Activated B cell treated with CpG ODN at 0.5 μM for 24 hours (primary cell): Measurements from ENCODE around the gene MALT1. TPM values are rescaled to one million over a fixed set of nuclear protein-coding genes. Genes with fewer than 3 reads are reported as not detected.

ENCODE experiments used
- ATAC-seq: fragments of 200-7000 bp; cut with Tn5 transposase; one replicate; pipeline ENCODE4 v1.10.0; 2021; ENCODE audit warnings: low read depth, mild to moderate bottlenecking, moderate library complexity
- CTCF ChIA-PET: fragments of 350-600 bp; sonication (Branson Sonifier 250); formaldehyde crosslinking; loops from one replicate; lab custom pipeline; 2021; ENCODE audit warnings: antibody characterized with exemption; lab: Charles Lee
- POLR2A ChIA-PET: fragments of 350-600 bp; sonication (Branson Sonifier 250); formaldehyde crosslinking; loops from one replicate; lab custom pipeline; 2021; ENCODE audit warnings: antibody characterized with exemption; lab: Charles Lee
- DNase-seq: peaks from one replicate; pipeline ENCODE4 v3.0.0; 2022
- H3K27ac Mint-ChIP-seq: one replicate; pipeline ENCODE4 v1.8.0; 2020; ENCODE audit warnings: mixed read lengths
- H3K27me3 Mint-ChIP-seq: one replicate; pipeline ENCODE4 v1.8.0; 2021; ENCODE audit warnings: mixed read lengths
- H3K36me3 Mint-ChIP-seq: one replicate; pipeline ENCODE4 v1.8.0; 2021; ENCODE audit warnings: low read depth, mixed read lengths
- H3K4me1 Mint-ChIP-seq: one replicate; pipeline ENCODE4 v1.8.0; 2021; ENCODE audit warnings: mixed read lengths
- H3K4me3 Mint-ChIP-seq: one replicate; pipeline ENCODE4 v1.8.0; 2020; ENCODE audit warnings: mild to moderate bottlenecking, mixed read lengths
- H3K9me3 Mint-ChIP-seq: one replicate; pipeline ENCODE4 v1.8.0; 2020; ENCODE audit warnings: mixed read lengths
- CTCF ChIP-seq: fragments of 200-600 bp; IDR thresholded peaks from one replicate; pipeline ENCODE4 v1.8.0; 2022; ENCODE audit warnings: antibody characterized with exemption, mild to moderate bottlenecking
- intact Hi-C: fragments of 100-400 bp; cut with micrococcal nuclease; formaldehyde crosslinking; loops from one replicate; pipeline ENCODE4 v1.15.1; 2024
- total RNA-seq: library from RNA; stranded (reverse); gene quantifications from 2 replicates; pipeline ENCODE4 v1.2.3, GENCODE V29; 2022

The MALT1 gene
- total RNA-seq, 1 donor from 2014 or later, result 75.6 TPM

DNA sequence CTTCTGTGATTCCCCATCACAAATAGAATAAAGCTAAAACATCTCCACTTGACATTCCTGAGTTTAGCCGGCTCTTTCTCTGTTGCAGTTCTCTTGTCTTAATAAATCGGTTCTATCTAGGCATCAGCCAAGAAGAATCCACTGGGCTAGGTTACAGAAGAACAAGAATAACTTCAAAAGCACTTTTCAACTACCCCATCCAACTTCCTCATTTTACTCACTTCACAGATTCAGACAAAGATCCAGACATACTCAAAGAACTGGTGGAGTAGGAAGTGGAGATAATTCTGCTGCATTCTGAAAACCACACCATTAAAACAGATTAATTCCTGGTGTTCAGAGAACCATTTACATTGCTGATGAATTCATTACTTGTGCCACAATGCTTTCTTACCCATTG is 32.8 kb upstream of the MALT1 start:
- no peak for TF ChIP-seq CTCF
- H3K9me3 Mint-ChIP-seq, result no peaks in the 10 kb centered on the region
- ATAC-seq (peak; percentile 80), DNase-seq (no peak)
- CTCF ChIA-PET, result no interaction called here
- peak overlapping the region; percentile 59 for H3K27ac Mint-ChIP-seq
- POLR2A ChIA-PET, result interaction anchor here (1.9 to 3.8 kb wide), 2 partner anchors 20 to 33 kb away, joined by 6 to 19 read pairs; partner anchors contain the start of gene MALT1
- H3K4me1 Mint-ChIP-seq, result peaks cover 27% of the 10 kb centered on the region
- no peaks in the 10 kb centered on the region for H3K36me3 Mint-ChIP-seq
- H3K4me3 Mint-ChIP-seq, result peak overlapping the region; percentile 49
- intact Hi-C loops, result loop anchor here (5.0 kb wide), 1 partner anchor 34 kb away; the partner anchor contains the start of gene MALT1
- H3K27me3 Mint-ChIP-seq, result no peaks in the 10 kb centered on the region

DNA sequence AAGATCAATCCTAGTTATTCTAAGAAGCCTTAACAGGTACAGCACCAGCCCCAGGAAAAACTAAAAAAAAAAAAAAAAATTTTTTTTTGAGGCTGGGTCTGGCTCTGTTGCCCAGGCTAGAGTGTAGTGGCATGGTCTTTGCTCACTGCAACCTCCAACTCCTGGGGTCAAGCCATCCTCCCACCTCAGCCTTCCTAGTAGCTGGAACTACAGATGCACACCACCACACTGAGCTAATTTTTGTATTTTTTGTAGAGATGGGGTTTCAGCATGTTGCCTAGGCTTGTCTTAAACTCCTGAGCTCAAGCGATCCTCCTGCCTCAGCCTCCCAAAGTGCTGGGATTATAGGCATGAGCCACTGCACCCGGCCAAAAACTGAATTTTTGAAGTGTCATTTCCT is 32.0 kb upstream of the MALT1 start:
- Mint-ChIP-seq H3K4me3 (no peak overlapping the region), H3K27me3 (no peaks in the 10 kb centered on the region), H3K9me3 (no peaks in the 10 kb centered on the region), H3K27ac (peak overlapping the region; percentile 71), H3K4me1 (peaks cover 25% of the 10 kb centered on the region), H3K36me3 (no peaks in the 10 kb centered on the region)
- intact Hi-C loops, result loop anchor here (5.0 kb wide), 1 partner anchor 33 kb away; the partner anchor contains the start of gene MALT1
- ChIA-PET POLR2A (interaction anchor here (0.6 to 3.8 kb wide), 4 partner anchors 11 to 31 kb away, joined by 3 to 19 read pairs (median 5); partner anchors contain the start of gene MALT1), CTCF (no interaction called here)
- no peak for ATAC-seq
- TF ChIP-seq CTCF, result no peak
- DNase-seq, result no peak

DNA sequence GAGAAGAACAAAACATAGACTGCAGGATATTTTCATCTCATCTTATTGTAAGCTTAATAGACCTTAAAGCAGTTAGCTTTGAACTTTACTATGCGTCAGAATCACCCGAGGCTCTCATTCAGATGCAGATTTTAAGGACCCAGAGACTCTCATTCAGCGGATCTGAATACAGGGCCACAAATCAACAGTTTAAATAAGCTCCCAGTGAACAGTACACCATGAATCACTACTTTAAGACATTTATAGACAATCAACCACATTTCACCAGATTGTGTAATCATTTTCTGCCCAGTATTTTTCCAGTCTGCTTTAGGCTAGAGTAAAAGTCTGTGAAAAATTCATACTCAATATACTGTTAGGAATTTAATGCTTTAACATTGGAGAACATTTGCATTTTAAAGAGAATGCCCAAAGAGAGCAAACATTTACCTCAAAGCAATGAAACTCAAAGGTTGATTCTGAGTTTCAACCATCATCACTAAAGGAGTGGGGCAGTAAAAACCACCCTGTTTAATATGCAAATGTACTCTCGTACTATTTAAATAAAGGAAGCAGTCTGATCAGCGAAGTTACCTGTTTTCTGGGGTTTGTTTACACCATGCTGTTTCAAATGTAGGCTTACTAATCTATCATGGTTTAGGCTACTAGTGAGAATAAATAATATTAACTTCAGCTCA is 31.4 kb upstream of the MALT1 start:
- intact Hi-C loops, result loop anchor here (1.0 to 5.0 kb wide), 4 partner anchors 9 to 32 kb away; partner anchors contain the start of gene MALT1
- H3K36me3 Mint-ChIP-seq, result no peaks in the 10 kb centered on the region

DNA sequence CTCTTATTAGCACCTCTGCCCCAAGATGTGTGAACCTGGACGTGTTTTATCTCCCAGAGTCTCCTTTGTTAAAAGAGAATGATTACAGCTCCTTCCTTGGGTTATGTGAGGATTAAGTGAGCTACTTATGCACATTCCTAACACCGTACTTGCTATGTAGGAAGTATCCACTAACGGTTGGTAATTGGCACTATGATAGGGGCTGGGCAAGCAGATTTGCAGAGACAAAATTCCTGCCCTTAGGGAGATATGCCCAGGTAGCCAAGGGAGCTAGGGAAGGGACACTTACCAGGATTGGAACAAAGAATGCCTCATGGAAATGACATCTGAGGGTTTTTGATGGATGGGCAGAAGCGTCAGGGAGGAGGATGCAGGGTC is 30.8 kb upstream of the MALT1 start:
- H3K27me3 Mint-ChIP-seq, result no peaks in the 10 kb centered on the region
- ChIA-PET CTCF (no interaction called here), POLR2A (interaction anchor here (0.5 to 3.8 kb wide), 4 partner anchors 18 to 77 kb away, joined by 5 to 19 read pairs (median 8); partner anchors contain the start of gene MALT1)
- DNase-seq, result no peak
- H3K36me3 Mint-ChIP-seq, result no peaks in the 10 kb centered on the region
- no peak for TF ChIP-seq CTCF
- H3K27ac Mint-ChIP-seq, result peak overlapping the region; percentile 71
- no peak for ATAC-seq
- peaks cover 22% of the 10 kb centered on the region for H3K4me1 Mint-ChIP-seq
- intact Hi-C loops, result loop anchor here (1.0 to 2.0 kb wide), 3 partner anchors 9 to 26 kb away; no protein-coding TSS in a partner anchor
- no peaks in the 10 kb centered on the region for H3K9me3 Mint-ChIP-seq
- no peak overlapping the region for H3K4me3 Mint-ChIP-seq

More for the DNA sequence above, 31.4 kb upstream of the MALT1 start:
- no peaks in the 10 kb centered on the region for H3K27me3 Mint-ChIP-seq
- POLR2A ChIA-PET, result interaction anchor here (0.5 to 3.8 kb wide), 6 partner anchors 10 to 77 kb away, joined by 3 to 19 read pairs (median 6); partner anchors contain the start of gene MALT1
- H3K27ac Mint-ChIP-seq, result peak overlapping the region; percentile 71
- no peak for TF ChIP-seq CTCF
- peaks cover 22% of the 10 kb centered on the region for H3K4me1 Mint-ChIP-seq
- DNase-seq, result no peak
- CTCF ChIA-PET, result no interaction called here
- peak; percentile 62 for ATAC-seq
- peak overlapping the region; percentile 21 for H3K4me3 Mint-ChIP-seq
- H3K9me3 Mint-ChIP-seq, result no peaks in the 10 kb centered on the region
